GM12878 (cell line): Measurements from ENCODE around the gene POU2F1. TPM values are rescaled to one million over a fixed set of nuclear protein-coding genes. Genes with fewer than 3 reads are reported as not detected.

Experiments
- ATAC-seq: fragments of 200-7000 bp; cut with Tn5 transposase; 3 replicates; pipeline ENCODE4 v1.9.1; 2020; ENCODE audit warnings: mild to moderate bottlenecking, moderate library complexity
- BruUV-seq: library from RNA; stranded (reverse); fragments of 400-500 nt; replicated peaks from 2 replicates; lab custom pipeline; 2021; lab: Mats Ljungman, UMichigan
- CTCF ChIA-PET: fragments of 300-600 bp; sonication (Branson Sonifier 250); formaldehyde crosslinking; extraction: SDS; loops from one replicate; lab custom pipeline; 2021; ENCODE audit warnings: inconsistent platforms; lab: Yijun Ruan, JAX
- POLR2A ChIA-PET: fragments of 350-600 bp; formaldehyde crosslinking; extraction: SDS; loops from one replicate; lab custom pipeline; 2021; ENCODE audit warnings: inconsistent platforms; lab: Charles Lee
- RAD21 ChIA-PET: fragments of 300-600 bp; sonication (Branson Sonifier 250); formaldehyde crosslinking; loops from one replicate; lab custom pipeline; 2023; ENCODE audit warnings: antibody characterized with exemption; ENCODE audit not compliant: unreplicated experiment; lab: Charles Lee
- SMC1A ChIA-PET: fragments of 300-600 bp; sonication (Branson Sonifier 250); formaldehyde crosslinking; loops from one replicate; lab custom pipeline; 2023; ENCODE audit not compliant: unreplicated experiment, uncharacterized antibody; lab: Charles Lee
- DNase-seq: peaks from one replicate; pipeline ENCODE4 v3.0.0-alpha.2; 2011; ENCODE audit warnings: low read depth, low spot score
- FAIRE-seq: peaks from 3 replicates; lab custom pipeline; 2011; peaks lifted over from hg19 to GRCh38; lab: Jason Lieb, UNC
- H2AFZ ChIP-seq: 2 replicates; pipeline ENCODE4 v1.6.0; 2011; ENCODE audit warnings: low read depth, low read length, control low read depth; ENCODE audit not compliant: control insufficient read depth
- H3K27ac ChIP-seq: 2 replicates; pipeline ENCODE4 v1.5.1; 2011; ENCODE audit warnings: control low read depth; ENCODE audit not compliant: control insufficient read depth, insufficient read depth
- H3K27me3 ChIP-seq, 2 experiments: replicated peaks in 1 of 2; 2 replicates each; pipeline versions ENCODE4 v1.6.0 to v1.6.1; 2011; ENCODE audit warnings: low read length in 1 of 2; ENCODE audit not compliant: control insufficient read depth in 2 of 2, insufficient read depth in 2 of 2
- H3K36me3 ChIP-seq, 2 experiments: 2 replicates each; pipeline ENCODE4 v1.5.1; 2011; ENCODE audit warnings: low read length in 1 of 2; ENCODE audit not compliant: control insufficient read depth in 2 of 2, insufficient read depth in 2 of 2
- H3K4me1 ChIP-seq: 2 replicates; pipeline ENCODE4 v1.6.1; 2011; ENCODE audit warnings: mild to moderate bottlenecking, low read length, moderate library complexity, mixed read lengths; ENCODE audit not compliant: control insufficient read depth, insufficient read depth
- H3K4me2 ChIP-seq: 2 replicates; pipeline ENCODE4 v1.6.0; 2011; ENCODE audit warnings: control low read depth; ENCODE audit not compliant: control insufficient read depth, insufficient read depth
- H3K4me3 ChIP-seq: fragments of 200-600 bp; sonication (generic); 2 replicates; pipeline ENCODE4 v1.5.1; 2016
- H3K79me2 ChIP-seq: 2 replicates; pipeline ENCODE4 v1.6.0; 2011; ENCODE audit warnings: low read length; ENCODE audit not compliant: control insufficient read depth, insufficient read depth
- H3K9ac ChIP-seq: 2 replicates; pipeline ENCODE4 v1.8.0; 2011; ENCODE audit warnings: low read length, control low read depth, mixed read lengths; ENCODE audit not compliant: control insufficient read depth, insufficient read depth
- H3K9me3 ChIP-seq: replicated peaks from 3 replicates; pipeline ENCODE4 v1.5.1; 2011; ENCODE audit warnings: mild to moderate bottlenecking, low read length; ENCODE audit not compliant: control insufficient read depth, insufficient read depth
- H4K20me1 ChIP-seq: 2 replicates; pipeline ENCODE4 v1.6.0; 2011; ENCODE audit not compliant: control insufficient read depth, insufficient read depth
- ASH2L ChIP-seq: fragments of 300-600, 200-600 bp; sonication (generic); IDR thresholded peaks from 2 replicates; pipeline ENCODE4 v1.6.1; 2017; ENCODE audit warnings: low read depth, mild to moderate bottlenecking, borderline replicate concordance
- EGR1 ChIP-seq, 2 experiments: IDR thresholded peaks; 1 replicate in 1 of 2; 2 replicates in 1 of 2; pipeline ENCODE4 v1.6.1; 2011 to 2012; ENCODE audit warnings: low read depth in 2 of 2, low read length in 2 of 2, borderline replicate concordance in 1 of 2, mild to moderate bottlenecking in 1 of 2, moderate library complexity in 1 of 2
- RAD21 ChIP-seq: IDR thresholded peaks from 2 replicates; pipeline ENCODE4 v1.6.1; 2011; ENCODE audit warnings: mild to moderate bottlenecking, low read depth, low read length, moderate library complexity; ENCODE audit not compliant: insufficient read depth
- RUNX3 ChIP-seq: IDR thresholded peaks from 2 replicates; pipeline ENCODE4 v1.6.1; 2012; ENCODE audit warnings: low read length, inconsistent platforms
- SMAD1 ChIP-seq: fragments of 450-650 bp; IDR thresholded peaks from 2 replicates; pipeline ENCODE4 v1.6.1; 2018; ENCODE audit warnings: mild to moderate bottlenecking, low read depth; ENCODE audit not compliant: partially characterized antibody
- SMC3 ChIP-seq: IDR thresholded peaks from 2 replicates; pipeline ENCODE4 v1.6.1; 2011; ENCODE audit warnings: low read length, improper control_type of control experiment, borderline replicate concordance
- WRNIP1 ChIP-seq: IDR thresholded peaks from 2 replicates; pipeline ENCODE4 v1.6.1; 2011; ENCODE audit warnings: low read depth, low read length, improper control_type of control experiment, borderline replicate concordance
- WGBS: methylation state at CpG from one replicate; pipeline ENCODE4 v1.1.6; 2016; ENCODE audit warnings: low lambda C conversion rate; ENCODE audit not compliant: insufficient replicate concordance, insufficient coverage; ENCODE audit errors: missing lambda C conversion rate; 5-methylcytosine and 5-hydroxymethylcytosine counted together
- in situ Hi-C: fragments of 300-500 bp; cut with MboI; formaldehyde crosslinking; loops from 9 replicates; pipeline ENCODE4 v1.14.3; 2018; ENCODE audit warnings: mixed read lengths
- intact Hi-C: fragments of 100-400 bp; cut with micrococcal nuclease; formaldehyde crosslinking; loops from one replicate; pipeline ENCODE4 v1.14.2; 2022; ENCODE audit not compliant: unreplicated experiment
- polyA plus RNA-seq, 11 experiments: library from polyadenylated mRNA; depleted of rRNA in 4 of 11; unstranded in 6 of 11; stranded (reverse) in 5 of 11; fragments of >200 nt; fragmentation: Nextera tagmentation in 4 of 11; fragmentation: Illumina TruSeq in 1 of 11; extraction: Ambion mirVana in 4 of 11; extraction: Trizol in 1 of 11; gene quantifications; 1 replicate in 1 of 11; 2 replicates in 10 of 11; pipeline versions ENCODE4 v1.2.1 to v1.2.3, GENCODE V29; 2011 to 2016; ENCODE audit warnings: inconsistent platforms in 2 of 11, missing spikeins in 2 of 11, low read depth in 1 of 11
- total RNA-seq, 4 experiments: library from RNA; depleted of rRNA in 3 of 4; stranded (reverse); fragments of >200 nt in 3 of 4; fragmentation: Illumina TruSeq in 1 of 4; extraction: Trizol in 1 of 4; gene quantifications; 2 replicates each; pipeline versions ENCODE4 v1.2.1 to v1.2.3, GENCODE V29; 2013 to 2021
- TF ChIP-seq, protein P1 (sequence below), 3 experiments: IDR thresholded peaks in 2 of 3; conservative IDR thresholded peaks in 1 of 3; 2 replicates each; pipeline ENCODE4 v1.5.1; 2011; ENCODE audit warnings: low read depth in 3 of 3, low read length in 3 of 3, mild to moderate bottlenecking in 3 of 3, control low read depth in 2 of 3, moderate library complexity in 2 of 3, inconsistent platforms in 1 of 3, mixed read lengths in 1 of 3; ENCODE audit not compliant: control insufficient read depth in 2 of 3, insufficient read depth in 1 of 3; ENCODE audit errors: extremely low read depth in 1 of 3

POU2F1 gene
- total and polyA plus RNA-seq, 10 of the 15 experiments (the other 5 are each of a cell fraction or from before 2014, with no cell fraction given) = 2.5 to 21.7 (median 12.5) TPM

DNA sequence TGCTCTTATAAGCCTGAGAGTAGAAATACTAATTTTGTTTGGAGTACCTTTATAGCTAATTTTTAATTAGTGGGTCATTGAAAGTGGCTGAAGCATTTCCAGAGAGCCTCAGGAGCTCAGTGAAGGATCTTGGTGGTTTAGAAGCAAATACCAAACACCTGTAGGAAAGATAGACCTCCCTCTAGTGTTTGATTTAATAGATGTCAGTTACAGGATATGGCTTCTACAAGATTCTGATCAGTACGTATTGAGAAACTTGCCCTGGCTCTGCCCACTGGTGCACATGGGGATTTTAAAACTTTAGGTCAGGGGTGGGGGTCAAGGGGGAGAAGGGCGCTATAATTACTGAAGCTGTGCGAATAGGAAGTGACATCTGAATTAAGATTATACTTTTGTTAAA is 122.2 kb downstream of the POU2F1 start:
- Histone ChIP-seq H4K20me1 (no peaks in the 10 kb centered on the region), H2AFZ (no peak overlapping the region), H3K79me2 (peaks cover 7% of the 10 kb centered on the region), H3K36me3 (peaks cover 0 to 2% of the 10 kb centered on the region in 2 experiments; a peak in 2 of 4 replicates), H3K9me3 (no peaks in the 10 kb centered on the region; the same call in 2 of the 3 replicates), H3K9ac (no peak overlapping the region), H3K4me2 (no peak overlapping the region), H3K4me1 (no peaks in the 10 kb centered on the region), H3K27ac (no peak overlapping the region), H3K4me3 (no peak overlapping the region), H3K27me3 (no peaks in the 10 kb centered on the region)
- intact Hi-C loops = loop anchor here (2.0 kb wide), 1 partner anchor 74 kb away; no protein-coding TSS in a partner anchor
- ATAC-seq = peak; percentile 93
- ChIA-PET CTCF (interaction anchor here (0.6 to 8.7 kb wide), 29 partner anchors 9 to 276 kb away, joined by 3 to 245 read pairs (median 5); partner anchors contain the start of gene POU2F1), POLR2A (interaction anchor here (0.6 to 0.7 kb wide), 3 partner anchors 94 to 119 kb away, joined by 3 to 4 read pairs (median 4); no protein-coding TSS in a partner anchor), SMC1A (interaction anchor here (0.6 to 8.7 kb wide), 26 partner anchors 10 to 192 kb away, joined by 3 to 145 read pairs (median 5); partner anchors contain the start of gene POU2F1), RAD21 (interaction anchor here (0.6 to 5.1 kb wide), 14 partner anchors 10 to 191 kb away, joined by 3 to 89 read pairs (median 7); partner anchors contain the start of gene POU2F1)
- in situ Hi-C loops = loop anchor here (5.0 kb wide), 1 partner anchor 76 kb away; no protein-coding TSS in a partner anchor
- WGBS = 69% methylated on average over 3 of the region's 3 CpGs
- TF ChIP-seq, protein P1, sequence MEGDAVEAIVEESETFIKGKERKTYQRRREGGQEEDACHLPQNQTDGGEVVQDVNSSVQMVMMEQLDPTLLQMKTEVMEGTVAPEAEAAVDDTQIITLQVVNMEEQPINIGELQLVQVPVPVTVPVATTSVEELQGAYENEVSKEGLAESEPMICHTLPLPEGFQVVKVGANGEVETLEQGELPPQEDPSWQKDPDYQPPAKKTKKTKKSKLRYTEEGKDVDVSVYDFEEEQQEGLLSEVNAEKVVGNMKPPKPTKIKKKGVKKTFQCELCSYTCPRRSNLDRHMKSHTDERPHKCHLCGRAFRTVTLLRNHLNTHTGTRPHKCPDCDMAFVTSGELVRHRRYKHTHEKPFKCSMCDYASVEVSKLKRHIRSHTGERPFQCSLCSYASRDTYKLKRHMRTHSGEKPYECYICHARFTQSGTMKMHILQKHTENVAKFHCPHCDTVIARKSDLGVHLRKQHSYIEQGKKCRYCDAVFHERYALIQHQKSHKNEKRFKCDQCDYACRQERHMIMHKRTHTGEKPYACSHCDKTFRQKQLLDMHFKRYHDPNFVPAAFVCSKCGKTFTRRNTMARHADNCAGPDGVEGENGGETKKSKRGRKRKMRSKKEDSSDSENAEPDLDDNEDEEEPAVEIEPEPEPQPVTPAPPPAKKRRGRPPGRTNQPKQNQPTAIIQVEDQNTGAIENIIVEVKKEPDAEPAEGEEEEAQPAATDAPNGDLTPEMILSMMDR (IDR thresholded peaks at IDR 0.05 in 2 of 3, conservative IDR thresholded peaks at IDR 0.05 in 1 of 3; ENCODE audit: control insufficient read depth in 2 of 3, extremely low read depth in 1 of 3, insufficient read depth in 1 of 3, low read depth in 3 of 3, low read length in 3 of 3) = peak; percentile 39 to 59 (median 45); a peak in 5 of 6 replicates
- peak; percentile 44; the same call in 1 of the 2 replicates for TF ChIP-seq RUNX3
- TF ChIP-seq WRNIP1 = no peak
- peak; percentile 68 for TF ChIP-seq RAD21
- TF ChIP-seq SMAD1 = no peak
- peak; percentile 59; the same call in 1 of the 2 replicates for TF ChIP-seq SMC3
- no peak for TF ChIP-seq ASH2L
- TF ChIP-seq EGR1 (IDR thresholded peaks at IDR 0.05; ENCODE audit: borderline replicate concordance in 1 of 2, low read depth in 2 of 2, low read length in 2 of 2) = no peak
- DNase-seq = no peak
- no TSS peak for BruUV-seq
- FAIRE-seq = peak; percentile 13
